Astrocyte of the cerebellum (primary cell): Measurements from ENCODE around the gene GRWD1.

Source experiments
- DNase-seq: peaks from one replicate; pipeline ENCODE4 v3.0.0-alpha.2; 2011; ENCODE audit warnings: low read depth
- H3K4me3 ChIP-seq: 2 replicates; pipeline ENCODE4 v1.5.1; 2011; ENCODE audit warnings: mild to moderate bottlenecking, low read depth, low read length, moderate library complexity
- in situ Hi-C: cut with HindIII; loops from 2 replicates; pipeline ENCODE4 v1.10.0; 2017; ENCODE audit warnings: low sequenced_read_pairs
- TF ChIP-seq, protein P1 (sequence below): IDR thresholded peaks from 2 replicates; pipeline ENCODE4 v1.5.1; 2012; ENCODE audit warnings: low read length, low read depth, moderate library complexity, mild to moderate bottlenecking; ENCODE audit errors: missing control alignments

GRWD1 gene

DNA sequence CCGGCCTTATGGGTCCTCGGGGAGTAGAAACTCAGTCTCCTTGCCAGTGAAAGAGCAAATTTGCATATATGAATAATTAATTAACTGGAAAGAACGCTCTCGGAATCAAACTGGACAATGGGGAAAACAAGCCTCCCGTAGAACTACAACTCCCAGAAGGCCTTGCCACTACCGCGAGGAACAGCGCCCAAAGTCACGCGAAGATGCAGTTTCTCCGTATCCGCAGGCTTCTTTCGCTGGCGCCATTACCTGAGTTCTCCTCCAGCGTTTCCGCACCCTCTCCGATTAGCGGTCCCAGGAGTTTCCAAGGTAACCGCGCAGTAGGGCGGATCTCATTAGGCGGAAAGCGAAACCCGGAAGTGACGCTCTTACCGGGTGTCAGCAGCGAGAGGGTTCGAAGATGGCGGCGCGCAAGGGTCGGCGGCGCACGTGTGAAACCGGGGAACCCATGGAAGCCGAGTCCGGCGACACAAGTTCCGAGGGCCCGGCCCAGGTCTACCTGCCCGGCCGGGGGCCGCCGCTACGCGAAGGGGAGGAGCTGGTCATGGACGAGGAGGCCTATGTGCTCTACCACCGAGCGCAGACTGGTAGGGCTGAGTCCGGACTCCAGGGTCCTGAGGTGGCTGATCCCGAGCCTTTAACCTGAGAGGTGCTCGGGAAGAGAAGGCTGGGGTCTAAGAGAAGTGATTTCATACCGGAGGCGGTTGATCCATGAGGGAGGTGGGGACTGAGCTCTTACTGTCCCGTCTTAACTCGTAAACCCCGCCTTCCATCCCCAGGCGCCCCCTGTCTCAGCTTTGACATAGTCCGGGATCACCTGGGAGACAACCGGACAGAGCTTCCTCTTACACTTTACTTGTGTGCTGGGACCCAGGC, at the start of gene GRWD1:
TSS of gene GRWD1 (plus strand) at position 378 of the 876 bp plus-strand sequence. CDS start at position 401, 23 bp downstream.
- peak; percentile 96 for DNase-seq
- TF ChIP-seq, protein P1, sequence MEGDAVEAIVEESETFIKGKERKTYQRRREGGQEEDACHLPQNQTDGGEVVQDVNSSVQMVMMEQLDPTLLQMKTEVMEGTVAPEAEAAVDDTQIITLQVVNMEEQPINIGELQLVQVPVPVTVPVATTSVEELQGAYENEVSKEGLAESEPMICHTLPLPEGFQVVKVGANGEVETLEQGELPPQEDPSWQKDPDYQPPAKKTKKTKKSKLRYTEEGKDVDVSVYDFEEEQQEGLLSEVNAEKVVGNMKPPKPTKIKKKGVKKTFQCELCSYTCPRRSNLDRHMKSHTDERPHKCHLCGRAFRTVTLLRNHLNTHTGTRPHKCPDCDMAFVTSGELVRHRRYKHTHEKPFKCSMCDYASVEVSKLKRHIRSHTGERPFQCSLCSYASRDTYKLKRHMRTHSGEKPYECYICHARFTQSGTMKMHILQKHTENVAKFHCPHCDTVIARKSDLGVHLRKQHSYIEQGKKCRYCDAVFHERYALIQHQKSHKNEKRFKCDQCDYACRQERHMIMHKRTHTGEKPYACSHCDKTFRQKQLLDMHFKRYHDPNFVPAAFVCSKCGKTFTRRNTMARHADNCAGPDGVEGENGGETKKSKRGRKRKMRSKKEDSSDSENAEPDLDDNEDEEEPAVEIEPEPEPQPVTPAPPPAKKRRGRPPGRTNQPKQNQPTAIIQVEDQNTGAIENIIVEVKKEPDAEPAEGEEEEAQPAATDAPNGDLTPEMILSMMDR, result peak; percentile 19
- in situ Hi-C loops, result no loop called here
- peak within 1 kb of the TSS; percentile 100 for H3K4me3 ChIP-seq

DNA sequence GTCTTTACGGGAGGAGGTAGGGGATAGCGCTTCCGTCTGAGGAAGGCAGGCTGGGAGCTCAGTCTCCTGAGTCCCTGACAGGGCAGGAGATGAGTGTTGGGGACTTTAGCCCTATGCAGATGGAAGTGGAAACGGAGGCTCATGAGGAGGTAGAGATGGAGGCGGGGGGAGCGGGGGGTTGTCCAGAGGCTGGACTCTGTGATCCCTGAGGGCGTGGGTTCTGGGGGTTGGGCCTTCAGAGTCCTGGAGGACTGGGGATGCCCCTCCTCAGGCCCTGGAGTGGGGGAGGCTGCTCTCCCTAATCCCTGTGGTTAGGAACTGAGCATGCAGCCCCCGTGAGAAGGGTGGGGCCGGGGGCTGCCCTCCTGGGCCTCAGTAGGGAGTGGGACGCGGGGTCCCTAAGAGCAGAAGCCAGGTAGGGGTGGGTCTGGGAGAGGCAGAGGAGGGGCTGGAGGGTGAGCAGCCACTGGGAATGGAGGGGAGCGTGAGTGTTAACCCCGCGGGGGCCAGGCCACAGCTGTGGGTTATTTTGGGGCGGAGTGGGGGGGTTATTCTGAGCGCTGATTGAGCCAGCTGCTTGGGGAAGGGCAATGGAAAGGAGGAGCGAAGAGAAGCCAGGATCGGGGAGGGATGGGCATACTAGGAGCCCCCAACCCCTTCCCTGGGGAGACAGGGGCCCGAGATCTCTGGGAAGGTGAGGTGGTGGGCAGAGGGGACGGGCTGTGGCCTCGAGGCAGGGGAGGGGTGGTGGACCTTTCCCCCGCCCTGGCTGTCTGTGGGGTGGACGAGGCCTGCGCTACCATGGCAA, 49.6 kb upstream of the GRWD1 start:
- TF ChIP-seq, protein P1, result no peak
- DNase-seq, result no peak
- in situ Hi-C loops, result no loop called here
- no peak overlapping the region for H3K4me3 ChIP-seq

DNA sequence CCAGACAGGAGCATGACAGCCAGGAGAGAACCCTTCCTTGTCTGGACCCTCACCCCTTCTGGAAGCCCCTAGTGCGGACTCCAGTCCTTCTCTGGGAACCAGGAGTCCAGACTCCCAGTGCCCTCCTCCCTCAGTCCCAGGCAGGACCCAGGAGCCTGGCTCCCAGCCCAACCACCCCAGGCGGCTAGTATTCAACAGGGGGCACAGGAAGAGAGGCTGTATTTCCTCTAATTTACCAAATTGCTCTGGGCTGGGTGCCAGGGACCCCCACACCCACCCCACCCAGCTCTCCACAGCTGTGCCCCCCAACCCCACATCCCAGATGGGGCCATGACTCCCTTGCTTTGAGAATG, 49.0 kb upstream of the GRWD1 start:
- in situ Hi-C loops, result no loop called here
- no peak for DNase-seq
- TF ChIP-seq, protein P1, result no peak
- no peak overlapping the region for H3K4me3 ChIP-seq

DNA sequence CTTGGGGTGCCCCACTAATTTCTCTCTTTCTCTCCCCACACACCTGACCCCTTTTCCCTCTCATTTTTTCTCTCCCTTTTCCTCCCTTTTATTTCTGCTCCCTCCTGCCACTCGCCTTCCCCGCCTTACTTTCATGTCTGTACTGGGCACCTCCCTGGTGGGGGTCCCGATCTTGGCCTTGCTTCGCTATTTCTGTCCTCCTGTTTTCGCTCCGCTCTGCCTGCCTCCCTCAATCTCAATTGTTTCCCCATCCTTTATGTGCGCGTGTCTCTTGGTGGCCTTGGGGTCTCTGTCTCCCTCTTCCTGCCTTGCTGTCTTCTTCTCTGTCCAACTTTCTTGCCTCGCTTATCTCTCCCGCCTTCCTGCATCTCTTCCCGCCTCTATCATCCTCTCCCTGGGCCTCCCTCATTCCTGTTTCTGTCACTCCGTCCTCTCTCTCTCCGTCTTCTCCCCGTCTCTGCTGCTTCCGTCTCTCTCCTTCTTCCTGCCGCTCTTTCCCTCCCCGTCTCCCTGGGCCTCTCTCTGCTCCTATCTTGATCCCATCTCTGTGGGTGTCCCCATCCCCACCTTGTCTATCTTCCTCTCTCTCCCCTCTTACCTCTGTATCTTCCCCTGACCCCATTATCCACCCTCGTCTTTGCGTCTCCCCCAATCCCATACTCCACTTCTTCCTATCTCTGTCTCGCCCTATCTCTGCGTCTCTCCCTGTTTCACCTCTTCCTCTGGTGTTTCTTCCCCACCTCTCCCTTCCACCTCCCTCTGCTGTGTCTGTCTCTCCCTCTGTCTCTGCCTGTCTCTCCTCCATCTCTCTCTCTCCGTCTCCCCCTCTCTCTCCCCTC, 48.3 kb upstream of the GRWD1 start:
- no peak for DNase-seq
- H3K4me3 ChIP-seq, result peak overlapping the region; percentile 39
- TF ChIP-seq, protein P1, result no peak
- in situ Hi-C loops, result no loop called here

DNA sequence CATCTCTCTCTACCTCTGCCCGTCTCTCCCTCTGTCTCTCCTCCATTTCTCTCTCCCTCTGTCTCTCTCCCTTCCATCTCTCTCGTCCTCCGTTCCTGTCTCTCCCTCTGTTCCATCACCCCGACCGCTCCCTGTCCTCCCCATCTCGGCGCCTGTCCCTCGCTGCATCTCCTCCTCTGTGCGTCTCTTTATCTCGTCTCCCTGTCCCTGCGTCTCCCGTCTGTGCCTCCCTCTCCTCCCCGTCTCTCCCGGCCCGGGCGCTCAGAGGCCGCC, 47.7 kb upstream of the GRWD1 start:
- DNase-seq, result no peak
- in situ Hi-C loops, result no loop called here
- TF ChIP-seq, protein P1, result no peak
- peak overlapping the region; percentile 39 for H3K4me3 ChIP-seq
